ENCODE results near the gene RELL1. TPM values are rescaled to one million over a fixed set of nuclear protein-coding genes. Genes with fewer than 3 reads are reported as not detected.

RELL1 gene
- total RNA-seq, 4 donors from 2014 or later, result 44.4 to 83.3 (median 73.6) TPM

- Histone ChIP-seq H3K4me1 (peaks cover 50 to 55% (median 54%) of the 10 kb centered on the region in 4 donors), H3K9me3 (no peaks in the 10 kb centered on the region), H3K27me3 (no peaks in the 10 kb centered on the region), H3K27ac (replicated peaks in 1 of 4) (peak overlapping the region; percentile 49 to 74 (median 63)), H3K36me3 (no peaks in the 10 kb centered on the region), H3K4me3 (no peak overlapping the region)
- no peak for TF ChIP-seq POLR2AphosphoS5 (IDR thresholded peaks at IDR 0.05)
- TF ChIP-seq CTCF (IDR thresholded peaks at IDR 0.05), result no peak
- no peak for TF ChIP-seq POLR2A (IDR thresholded peaks at IDR 0.05; ENCODE audit: low read depth)
- TF ChIP-seq EP300 (IDR thresholded peaks at IDR 0.05), result no peak
- intact Hi-C loops (cut with DNase I), result no loop called here
- DNase-seq (ENCODE audit: extremely low spot score), result no peak
- 82% methylated on average over 2 of the region's 2 CpGs for WGBS
Observed at GRCh38 chr4:37667197-37668100, 18.7 kb downstream of the RELL1 start.

DNA sequence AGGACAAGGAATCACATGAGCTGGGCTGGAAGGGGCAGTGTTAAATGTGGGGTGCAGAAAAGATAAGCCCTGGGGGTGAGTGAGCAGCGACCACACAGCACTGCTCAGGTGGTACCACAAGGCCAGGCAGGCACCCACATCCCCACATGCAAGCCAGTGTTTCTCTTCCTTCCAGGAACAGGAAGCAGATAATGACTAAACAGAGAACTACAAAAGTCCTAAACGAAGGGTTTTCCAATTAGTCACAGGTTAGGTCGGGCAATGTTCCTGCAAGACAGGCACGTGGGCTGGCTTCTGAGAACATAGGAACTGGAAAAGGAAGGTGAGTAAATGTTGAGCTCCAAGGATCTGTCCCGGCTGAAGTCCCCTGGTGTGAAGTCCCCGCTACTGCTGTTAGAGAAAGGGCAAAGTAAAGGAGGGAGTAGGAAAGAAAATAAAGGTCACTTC lies 19.5 kb downstream of the RELL1 start:
- peak overlapping the region; percentile 49 to 74 (median 63) for H3K27ac ChIP-seq (replicated peaks in 1 of 4)
- DNase-seq (ENCODE audit: extremely low spot score), result no peak
- TF ChIP-seq POLR2A (IDR thresholded peaks at IDR 0.05; ENCODE audit: low read depth), result no peak
- TF ChIP-seq CTCF (IDR thresholded peaks at IDR 0.05), result peak in 1 of 3 experiments; percentile 26
- peak; percentile 61 for TF ChIP-seq EP300 (IDR thresholded peaks at IDR 0.05)
- TF ChIP-seq POLR2AphosphoS5 (IDR thresholded peaks at IDR 0.05), result peak; percentile 68 to 83
- H3K27me3 ChIP-seq, result no peaks in the 10 kb centered on the region
- peaks cover 58 to 62% (median 60%) of the 10 kb centered on the region in 4 donors for H3K4me1 ChIP-seq
- intact Hi-C loops (cut with DNase I), result no loop called here
- 50% methylated on average over 6 of the region's 6 CpGs for WGBS
- H3K36me3 ChIP-seq, result no peaks in the 10 kb centered on the region
- H3K4me3 ChIP-seq, result no peak overlapping the region
- no peaks in the 10 kb centered on the region for H3K9me3 ChIP-seq

DNA sequence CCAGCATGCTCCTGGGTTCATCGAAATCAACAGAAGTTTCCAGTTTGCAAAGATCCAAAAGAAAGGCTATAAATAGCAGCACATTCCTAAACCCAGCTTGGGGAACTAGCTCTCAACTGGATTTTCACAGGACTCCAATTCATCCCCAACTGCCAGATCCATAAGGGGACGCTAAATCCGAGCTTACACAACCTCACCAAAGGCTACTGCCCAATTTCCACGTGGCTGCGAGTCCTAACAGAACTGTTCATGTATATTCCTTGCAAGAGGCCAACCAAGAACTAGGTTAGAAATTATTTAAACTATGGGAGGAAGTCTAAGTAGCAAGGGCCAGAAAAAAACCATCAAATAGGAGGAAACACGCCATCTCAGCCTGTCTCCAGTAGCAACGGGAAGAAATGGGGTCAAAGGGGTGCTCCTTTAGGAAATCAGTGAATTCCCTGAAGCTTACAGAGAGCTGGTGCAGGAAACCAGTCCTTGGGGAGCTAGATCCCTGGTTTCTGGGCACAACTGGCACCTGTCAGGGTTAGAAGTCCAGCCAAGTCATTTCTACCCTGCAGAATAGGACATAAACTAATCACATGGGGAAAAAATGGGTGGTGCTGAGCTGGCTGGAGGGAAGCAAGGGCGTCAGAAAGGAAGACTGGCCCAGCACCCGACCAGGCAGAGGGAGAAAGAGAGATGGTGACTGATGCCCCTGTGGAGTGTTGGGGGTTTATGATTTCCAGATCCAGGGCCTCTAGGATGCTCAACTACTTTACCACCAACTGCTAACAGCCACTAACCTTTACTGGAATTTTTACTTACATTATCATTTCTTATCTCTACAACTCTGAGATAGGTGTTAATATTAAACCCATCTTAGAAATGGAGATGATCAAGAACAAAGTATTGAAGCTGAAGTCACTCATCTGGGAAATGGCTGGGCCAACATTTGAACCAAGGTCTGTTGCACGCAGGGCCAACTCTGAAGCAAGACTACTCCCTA lies 20.5 kb downstream of the RELL1 start:
- Histone ChIP-seq H3K27ac (replicated peaks in 1 of 4) (peak overlapping the region; percentile 49 to 74 (median 63)), H3K9me3 (no peaks in the 10 kb centered on the region), H3K4me3 (no peak overlapping the region), H3K4me1 (peaks cover 59 to 71% (median 64%) of the 10 kb centered on the region in 4 donors), H3K27me3 (no peaks in the 10 kb centered on the region), H3K36me3 (no peaks in the 10 kb centered on the region)
- WGBS, result 54% methylated on average over 10 of the region's 10 CpGs
- intact Hi-C loops (cut with DNase I), result no loop called here
- no peak for TF ChIP-seq CTCF (IDR thresholded peaks at IDR 0.05)
- peak; percentile 17 to 38 for TF ChIP-seq POLR2AphosphoS5 (IDR thresholded peaks at IDR 0.05)
- no peak for TF ChIP-seq EP300 (IDR thresholded peaks at IDR 0.05)
- DNase-seq (ENCODE audit: extremely low spot score), result no peak

GRCh38 chr4:37664696-37665095 lies 21.5 kb downstream of the RELL1 start:
- no peak overlapping the region for H3K4me3 ChIP-seq
- DNase-seq (ENCODE audit: extremely low spot score), result no peak
- TF ChIP-seq POLR2AphosphoS5 (IDR thresholded peaks at IDR 0.05) (no peak), CTCF (IDR thresholded peaks at IDR 0.05) (no peak), EP300 (IDR thresholded peaks at IDR 0.05) (no peak), POLR2A (IDR thresholded peaks at IDR 0.05; ENCODE audit: low read depth) (no peak)
- H3K27me3 ChIP-seq, result no peaks in the 10 kb centered on the region
- no peaks in the 10 kb centered on the region for H3K36me3 ChIP-seq
- 42% methylated on average over 5 of the region's 5 CpGs for WGBS
- peak overlapping the region; percentile 49 to 74 (median 63) for H3K27ac ChIP-seq (replicated peaks in 1 of 4)
- H3K4me1 ChIP-seq, result peaks cover 62 to 73% (median 66%) of the 10 kb centered on the region in 4 donors
- intact Hi-C loops (cut with DNase I), result no loop called here
- no peaks in the 10 kb centered on the region for H3K9me3 ChIP-seq

Measured in esophagus muscularis mucosa (tissue), 4 donors.